Myocyte (in vitro differentiated cells): ENCODE measurements around the gene OR1J1. TPM values are rescaled to one million over a fixed set of nuclear protein-coding genes. Genes with fewer than 3 reads are reported as not detected.

ENCODE experiments used
- DNase-seq: peaks from one replicate; pipeline ENCODE4 v3.0.0-alpha.2; 2012; ENCODE audit warnings: low read depth
- total RNA-seq: library from RNA; depleted of rRNA; stranded (reverse); fragments of >200 nt; gene quantifications from 2 replicates; pipeline ENCODE4 v1.2.3, GENCODE V29; 2014

The OR1J1 gene
- total RNA-seq, 1 donor from 2014 or later, result not detected

DNA sequence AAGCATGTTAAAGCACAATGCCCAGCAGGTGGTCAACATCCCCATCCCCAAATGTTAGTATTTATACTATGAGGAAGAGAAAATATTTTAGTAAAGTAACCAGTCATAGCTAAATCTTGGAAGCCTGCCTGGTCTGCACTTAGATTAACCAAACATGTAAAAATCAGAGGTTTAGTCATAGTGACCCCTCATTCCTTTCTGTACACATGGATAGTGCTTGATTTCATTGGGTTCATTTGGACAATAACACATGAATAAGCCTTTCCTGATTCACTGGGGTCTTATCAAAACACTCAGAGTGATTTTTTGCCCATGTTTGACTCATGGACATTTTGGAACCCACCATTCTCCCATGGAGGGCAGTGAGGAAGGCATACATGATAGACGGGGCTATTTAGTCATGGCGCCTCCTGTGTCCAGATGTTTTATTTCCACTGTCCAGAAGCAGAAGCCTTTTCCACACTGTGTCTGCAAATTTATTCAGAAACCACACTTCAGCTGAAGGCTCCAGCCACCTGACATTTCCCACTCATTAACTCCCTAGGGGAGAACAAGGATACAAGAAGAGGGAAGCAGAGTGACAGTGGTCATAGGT is 32.5 kb downstream of the OR1J1 start:
- no peak for DNase-seq

DNA sequence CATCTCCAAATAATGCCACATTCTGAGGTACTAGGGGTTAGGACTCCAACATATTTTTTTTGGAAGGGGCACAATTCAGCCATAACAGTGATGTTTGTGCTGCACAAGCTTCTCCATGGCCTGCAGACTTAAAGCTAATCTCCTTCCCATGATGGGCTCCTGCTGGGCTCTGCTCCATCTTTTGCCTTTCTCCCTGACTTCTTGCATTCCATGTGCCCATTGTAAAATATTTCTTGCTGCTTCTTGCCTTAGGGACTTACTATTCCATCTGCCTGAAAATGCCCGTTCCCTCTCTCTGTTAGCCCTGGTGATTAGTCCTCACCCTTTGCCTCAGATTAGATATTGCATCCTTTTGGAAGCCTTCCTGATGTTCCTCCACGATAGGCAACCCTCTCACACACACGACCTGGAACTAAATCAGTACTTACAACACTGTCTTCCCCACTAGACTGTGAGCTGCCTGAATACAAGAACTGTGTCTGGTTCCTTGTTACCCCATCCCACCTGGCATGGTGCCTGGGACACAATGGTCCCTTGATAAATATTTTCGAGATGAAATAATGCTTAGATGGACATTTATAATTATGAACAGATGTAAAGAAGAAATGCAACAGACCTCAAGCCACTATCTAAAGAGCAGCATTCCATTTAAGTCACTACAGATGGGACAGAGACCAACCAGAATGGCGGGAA is 33.5 kb downstream of the OR1J1 start:
- peak; percentile 9 for DNase-seq

DNA sequence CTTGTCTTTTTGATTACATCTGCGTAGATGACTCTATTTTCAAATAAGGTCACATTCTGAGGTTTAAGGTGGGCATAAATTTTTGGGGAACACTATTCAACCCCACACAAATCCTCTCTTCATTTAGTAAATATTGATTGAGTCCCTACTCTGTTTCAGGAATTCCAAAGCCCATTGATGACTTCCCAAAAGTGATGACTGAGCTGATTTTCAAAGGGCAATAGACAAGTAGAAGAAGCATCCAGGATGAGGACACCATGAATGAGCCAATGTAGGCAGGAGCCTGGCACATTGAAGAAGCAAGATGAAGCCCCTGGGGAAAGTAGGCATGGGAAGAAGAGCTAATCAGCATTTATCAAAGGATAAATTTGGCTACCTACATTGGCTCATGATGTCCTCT is 35.2 kb downstream of the OR1J1 start:
- DNase-seq, result no peak

Other genes with a start within 250 kb of the OR1J1 start
- 0.21 and 0.32 TPM in 2 replicates for gene LHX6, start 249.0 kb downstream of the OR1J1 start, total RNA-seq
- 25.2 and 26.5 TPM in 2 replicates for gene RBM18, start 213.1 kb downstream of the OR1J1 start, total RNA-seq
- gene MRRF, start 213.0 kb downstream of the OR1J1 start, total RNA-seq, result 36.6 and 38.1 TPM in 2 replicates
- 9.6 and 14.0 TPM in 2 replicates for gene PTGS1, start 106.9 kb downstream of the OR1J1 start, total RNA-seq
- gene OR1J2, start 32.9 kb upstream of the OR1J1 start, total RNA-seq, result not detected in 2 replicates
- not detected in 2 replicates for gene OR1J4, start 41.2 kb upstream of the OR1J1 start, total RNA-seq
- not detected in 2 replicates for gene OR1N1, start 49.4 kb upstream of the OR1J1 start, total RNA-seq
- gene OR1N2, start 75.2 kb upstream of the OR1J1 start, total RNA-seq, result not detected in 2 replicates
- not detected in 2 replicates for gene OR1L8, start 105.5 kb upstream of the OR1J1 start, total RNA-seq
- gene OR1Q1, start 136.8 kb upstream of the OR1J1 start, total RNA-seq, result not detected in 2 replicates
- gene OR1B1, start 179.7 kb upstream of the OR1J1 start, total RNA-seq, result not detected in 2 replicates
- gene OR1L1, start 183.8 kb upstream of the OR1J1 start, total RNA-seq, result not detected in 2 replicates
- not detected in 2 replicates for gene OR1L3, start 197.2 kb upstream of the OR1J1 start, total RNA-seq
- gene OR1L4, start 246.1 kb upstream of the OR1J1 start, total RNA-seq, result not detected in 2 replicates